GM23338 (cell line): ENCODE results near the gene GLUD2. TPM values are rescaled to one million over a fixed set of nuclear protein-coding genes. Genes with fewer than 3 reads are reported as not detected.

Experiments used
- ATAC-seq: fragments of 200-7000 bp; cut with Tn5 transposase; 3 replicates; pipeline ENCODE4 v1.9.1; 2020
- DNase-seq: peaks from one replicate; pipeline ENCODE4 v3.0.0-alpha.2; 2015; ENCODE audit warnings: low spot score
- H2AFZ ChIP-seq: fragments of 200-600 bp; sonication (generic); 2 replicates; pipeline ENCODE4 v1.8.0; 2016; ENCODE audit warnings: antibody characterized with exemption, mild to moderate bottlenecking, moderate library complexity
- H3F3A ChIP-seq: fragments of 200-600 bp; sonication (generic); replicated peaks from 2 replicates; pipeline ENCODE4 v1.8.0; 2017; ENCODE audit warnings: antibody characterized with exemption, mixed run types, low read depth
- H3K27ac ChIP-seq: fragments of 200-600 bp; sonication (generic); 2 replicates; pipeline ENCODE4 v1.6.1; 2016; ENCODE audit warnings: low read depth
- H3K27me3 ChIP-seq: fragments of 200-600 bp; sonication (generic); 2 replicates; pipeline ENCODE4 v1.8.0; 2016; ENCODE audit warnings: mild to moderate bottlenecking, mixed run types, moderate library complexity; ENCODE audit not compliant: insufficient read depth
- H3K36me3 ChIP-seq: fragments of 200-600 bp; sonication (generic); 2 replicates; pipeline ENCODE4 v1.8.0; 2016; ENCODE audit warnings: mild to moderate bottlenecking; ENCODE audit not compliant: insufficient read depth
- H3K4me1 ChIP-seq: fragments of 200-600 bp; sonication (generic); 2 replicates; pipeline ENCODE4 v1.8.0; 2016; ENCODE audit warnings: mild to moderate bottlenecking, moderate library complexity; ENCODE audit not compliant: insufficient read depth
- H3K4me2 ChIP-seq: fragments of 200-600 bp; sonication (generic); 2 replicates; pipeline ENCODE4 v1.7.1; 2017; ENCODE audit warnings: mixed run types
- H3K4me3 ChIP-seq: fragments of 200-600 bp; sonication (generic); 2 replicates; pipeline ENCODE4 v1.6.1; 2016; ENCODE audit warnings: mixed run types
- H3K79me2 ChIP-seq: fragments of 200-600 bp; sonication (generic); replicated peaks from 2 replicates; pipeline ENCODE4 v1.8.0; 2017; ENCODE audit warnings: mild to moderate bottlenecking; ENCODE audit not compliant: insufficient read depth
- H3K9me2 ChIP-seq: fragments of 200-600 bp; sonication (generic); 2 replicates; pipeline ENCODE4 v1.8.0; 2017; ENCODE audit not compliant: insufficient read depth
- H4K20me1 ChIP-seq: fragments of 200-600 bp; sonication (generic); replicated peaks from 2 replicates; pipeline ENCODE4 v1.8.0; 2017; ENCODE audit warnings: mild to moderate bottlenecking; ENCODE audit not compliant: insufficient read depth
- H3K27ac Mint-ChIP-seq: 2 replicates; pipeline ENCODE4 v1.8.0; 2020; ENCODE audit warnings: inconsistent platforms, mild to moderate bottlenecking, moderate library complexity, mixed read lengths
- H3K27me3 Mint-ChIP-seq: 3 replicates; pipeline ENCODE4 v1.8.0; 2022; ENCODE audit warnings: low read depth, mild to moderate bottlenecking, moderate library complexity, mixed read lengths, inconsistent platforms; ENCODE audit not compliant: insufficient read depth, poor library complexity
- H3K36me3 Mint-ChIP-seq: 3 replicates; pipeline ENCODE4 v1.8.0; 2021; ENCODE audit warnings: low read depth, mild to moderate bottlenecking, inconsistent platforms, moderate library complexity, mixed read lengths
- H3K4me1 Mint-ChIP-seq: 3 replicates; pipeline ENCODE4 v1.8.0; 2020; ENCODE audit warnings: mild to moderate bottlenecking, inconsistent platforms, mixed read lengths
- H3K4me3 Mint-ChIP-seq: 3 replicates; pipeline ENCODE4 v1.8.0; 2021; ENCODE audit warnings: moderate library complexity, mild to moderate bottlenecking, inconsistent platforms, mixed read lengths
- H3K9me3 Mint-ChIP-seq: 3 replicates; pipeline ENCODE4 v1.8.0; 2020; ENCODE audit warnings: moderate library complexity, mild to moderate bottlenecking, inconsistent platforms, mixed read lengths
- CREB1 ChIP-seq: fragments of 250-450 bp; sonication (Bioruptor Pico); IDR thresholded peaks from 2 replicates; pipeline ENCODE4 v1.5.0; 2020; ENCODE audit warnings: low read depth, mild to moderate bottlenecking, moderate library complexity
- EZH2 ChIP-seq: fragments of 200-600 bp; sonication (generic); IDR thresholded peaks from one replicate; pipeline ENCODE4 v1.8.0; 2017; ENCODE audit warnings: antibody characterized with exemption, mild to moderate bottlenecking, low read depth; ENCODE audit not compliant: unreplicated experiment
- EZH2phosphoT487 ChIP-seq: fragments of 200-600 bp; sonication (generic); IDR thresholded peaks from one replicate; pipeline ENCODE4 v1.8.1; 2018; ENCODE audit warnings: antibody characterized with exemption; ENCODE audit not compliant: unreplicated experiment
- JUNB ChIP-seq: IDR thresholded peaks from one replicate; pipeline ENCODE4 v1.6.1; 2016; ENCODE audit warnings: antibody characterized with exemption; ENCODE audit not compliant: unreplicated experiment
- NANOG ChIP-seq: IDR thresholded peaks from 2 replicates; pipeline ENCODE4 v1.6.1; 2016; ENCODE audit warnings: antibody characterized with exemption, borderline replicate concordance
- POLR2AphosphoS5 ChIP-seq: IDR thresholded peaks from 2 replicates; pipeline ENCODE4 v1.6.1; 2016; ENCODE audit warnings: antibody characterized with exemption, low read depth
- REST ChIP-seq: IDR thresholded peaks from one replicate; pipeline ENCODE4 v1.6.1; 2018; ENCODE audit warnings: antibody characterized with exemption; ENCODE audit not compliant: unreplicated experiment
- STAT1 ChIP-seq: IDR thresholded peaks from one replicate; pipeline ENCODE4 v1.6.1; 2016; ENCODE audit warnings: antibody characterized with exemption; ENCODE audit not compliant: unreplicated experiment
- ZNF114 ChIP-seq: fragments of 250-450 bp; sonication (Bioruptor Pico); IDR thresholded peaks from 2 replicates; pipeline ENCODE4 v1.5.0; 2020; ENCODE audit warnings: mild to moderate bottlenecking, moderate library complexity
- ZNF331 ChIP-seq: fragments of 250-450 bp; sonication (Bioruptor Pico); IDR thresholded peaks from 2 replicates; pipeline ENCODE4 v1.5.0; 2020; ENCODE audit warnings: low read depth, mild to moderate bottlenecking, moderate library complexity
- polyA plus RNA-seq: library from polyadenylated mRNA; unstranded; fragments of >200 nt; fragmentation: Nextera tagmentation; extraction: Ambion mirVana; gene quantifications from 2 replicates; pipeline ENCODE4 v1.2.1, GENCODE V29; 2016
- total RNA-seq: library from RNA; depleted of rRNA; stranded (reverse); fragments of >200 nt; shearing (Covaris generic); gene quantifications from 2 replicates; pipeline ENCODE4 v1.2.3, GENCODE V29; 2014
- TF ChIP-seq, protein P1 (sequence below): IDR thresholded peaks from 2 replicates; pipeline ENCODE4 v1.6.1; 2016; ENCODE audit warnings: antibody characterized with exemption
- TF ChIP-seq, protein P2 (sequence below): fragments of 250-450 bp; sonication (Bioruptor Pico); IDR thresholded peaks from 2 replicates; pipeline ENCODE4 v1.5.0; 2020; ENCODE audit warnings: mild to moderate bottlenecking, moderate library complexity
- TF ChIP-seq, protein P3 (sequence below), 2 experiments: fragments of 200-600 bp in 1 of 2; sonication (generic) in 1 of 2; conservative IDR thresholded peaks; 2 replicates each; pipeline versions ENCODE4 v1.5.1 to v1.6.1; 2016 to 2017; ENCODE audit warnings: antibody characterized with exemption in 2 of 2, low read depth in 2 of 2, mild to moderate bottlenecking in 2 of 2, moderate library complexity in 1 of 2

Gene GLUD2
- total and polyA plus RNA-seq, 2 experiments from 2014 or later = 0.16 to 1.5 TPM

GRCh38 chrX:121028419-121028818 is 19.0 kb upstream of the GLUD2 start:
- H3K4me1 Mint-ChIP-seq = no peaks in the 10 kb centered on the region
- no peak overlapping the region for H3K4me3 ChIP-seq
- H3K27ac ChIP-seq = no peak overlapping the region
- H3K36me3 Mint-ChIP-seq = no peaks in the 10 kb centered on the region
- H3K4me2 ChIP-seq = no peak overlapping the region
- ATAC-seq = no peak
- peaks cover 4% of the 10 kb centered on the region for H3K27me3 Mint-ChIP-seq
- TF ChIP-seq ZNF114 (CRISPR knock-in tag) (no peak), POLR2AphosphoS5 (no peak), ZNF331 (CRISPR knock-in tag) (no peak), NANOG (no peak), JUNB (no peak), REST (no peak), CREB1 (CRISPR knock-in tag) (no peak), EZH2phosphoT487 (no peak), EZH2 (no peak), STAT1 (no peak)
- TF ChIP-seq, protein P1, sequence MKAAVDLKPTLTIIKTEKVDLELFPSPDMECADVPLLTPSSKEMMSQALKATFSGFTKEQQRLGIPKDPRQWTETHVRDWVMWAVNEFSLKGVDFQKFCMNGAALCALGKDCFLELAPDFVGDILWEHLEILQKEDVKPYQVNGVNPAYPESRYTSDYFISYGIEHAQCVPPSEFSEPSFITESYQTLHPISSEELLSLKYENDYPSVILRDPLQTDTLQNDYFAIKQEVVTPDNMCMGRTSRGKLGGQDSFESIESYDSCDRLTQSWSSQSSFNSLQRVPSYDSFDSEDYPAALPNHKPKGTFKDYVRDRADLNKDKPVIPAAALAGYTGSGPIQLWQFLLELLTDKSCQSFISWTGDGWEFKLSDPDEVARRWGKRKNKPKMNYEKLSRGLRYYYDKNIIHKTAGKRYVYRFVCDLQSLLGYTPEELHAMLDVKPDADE = no peak
- TF ChIP-seq, protein P2, sequence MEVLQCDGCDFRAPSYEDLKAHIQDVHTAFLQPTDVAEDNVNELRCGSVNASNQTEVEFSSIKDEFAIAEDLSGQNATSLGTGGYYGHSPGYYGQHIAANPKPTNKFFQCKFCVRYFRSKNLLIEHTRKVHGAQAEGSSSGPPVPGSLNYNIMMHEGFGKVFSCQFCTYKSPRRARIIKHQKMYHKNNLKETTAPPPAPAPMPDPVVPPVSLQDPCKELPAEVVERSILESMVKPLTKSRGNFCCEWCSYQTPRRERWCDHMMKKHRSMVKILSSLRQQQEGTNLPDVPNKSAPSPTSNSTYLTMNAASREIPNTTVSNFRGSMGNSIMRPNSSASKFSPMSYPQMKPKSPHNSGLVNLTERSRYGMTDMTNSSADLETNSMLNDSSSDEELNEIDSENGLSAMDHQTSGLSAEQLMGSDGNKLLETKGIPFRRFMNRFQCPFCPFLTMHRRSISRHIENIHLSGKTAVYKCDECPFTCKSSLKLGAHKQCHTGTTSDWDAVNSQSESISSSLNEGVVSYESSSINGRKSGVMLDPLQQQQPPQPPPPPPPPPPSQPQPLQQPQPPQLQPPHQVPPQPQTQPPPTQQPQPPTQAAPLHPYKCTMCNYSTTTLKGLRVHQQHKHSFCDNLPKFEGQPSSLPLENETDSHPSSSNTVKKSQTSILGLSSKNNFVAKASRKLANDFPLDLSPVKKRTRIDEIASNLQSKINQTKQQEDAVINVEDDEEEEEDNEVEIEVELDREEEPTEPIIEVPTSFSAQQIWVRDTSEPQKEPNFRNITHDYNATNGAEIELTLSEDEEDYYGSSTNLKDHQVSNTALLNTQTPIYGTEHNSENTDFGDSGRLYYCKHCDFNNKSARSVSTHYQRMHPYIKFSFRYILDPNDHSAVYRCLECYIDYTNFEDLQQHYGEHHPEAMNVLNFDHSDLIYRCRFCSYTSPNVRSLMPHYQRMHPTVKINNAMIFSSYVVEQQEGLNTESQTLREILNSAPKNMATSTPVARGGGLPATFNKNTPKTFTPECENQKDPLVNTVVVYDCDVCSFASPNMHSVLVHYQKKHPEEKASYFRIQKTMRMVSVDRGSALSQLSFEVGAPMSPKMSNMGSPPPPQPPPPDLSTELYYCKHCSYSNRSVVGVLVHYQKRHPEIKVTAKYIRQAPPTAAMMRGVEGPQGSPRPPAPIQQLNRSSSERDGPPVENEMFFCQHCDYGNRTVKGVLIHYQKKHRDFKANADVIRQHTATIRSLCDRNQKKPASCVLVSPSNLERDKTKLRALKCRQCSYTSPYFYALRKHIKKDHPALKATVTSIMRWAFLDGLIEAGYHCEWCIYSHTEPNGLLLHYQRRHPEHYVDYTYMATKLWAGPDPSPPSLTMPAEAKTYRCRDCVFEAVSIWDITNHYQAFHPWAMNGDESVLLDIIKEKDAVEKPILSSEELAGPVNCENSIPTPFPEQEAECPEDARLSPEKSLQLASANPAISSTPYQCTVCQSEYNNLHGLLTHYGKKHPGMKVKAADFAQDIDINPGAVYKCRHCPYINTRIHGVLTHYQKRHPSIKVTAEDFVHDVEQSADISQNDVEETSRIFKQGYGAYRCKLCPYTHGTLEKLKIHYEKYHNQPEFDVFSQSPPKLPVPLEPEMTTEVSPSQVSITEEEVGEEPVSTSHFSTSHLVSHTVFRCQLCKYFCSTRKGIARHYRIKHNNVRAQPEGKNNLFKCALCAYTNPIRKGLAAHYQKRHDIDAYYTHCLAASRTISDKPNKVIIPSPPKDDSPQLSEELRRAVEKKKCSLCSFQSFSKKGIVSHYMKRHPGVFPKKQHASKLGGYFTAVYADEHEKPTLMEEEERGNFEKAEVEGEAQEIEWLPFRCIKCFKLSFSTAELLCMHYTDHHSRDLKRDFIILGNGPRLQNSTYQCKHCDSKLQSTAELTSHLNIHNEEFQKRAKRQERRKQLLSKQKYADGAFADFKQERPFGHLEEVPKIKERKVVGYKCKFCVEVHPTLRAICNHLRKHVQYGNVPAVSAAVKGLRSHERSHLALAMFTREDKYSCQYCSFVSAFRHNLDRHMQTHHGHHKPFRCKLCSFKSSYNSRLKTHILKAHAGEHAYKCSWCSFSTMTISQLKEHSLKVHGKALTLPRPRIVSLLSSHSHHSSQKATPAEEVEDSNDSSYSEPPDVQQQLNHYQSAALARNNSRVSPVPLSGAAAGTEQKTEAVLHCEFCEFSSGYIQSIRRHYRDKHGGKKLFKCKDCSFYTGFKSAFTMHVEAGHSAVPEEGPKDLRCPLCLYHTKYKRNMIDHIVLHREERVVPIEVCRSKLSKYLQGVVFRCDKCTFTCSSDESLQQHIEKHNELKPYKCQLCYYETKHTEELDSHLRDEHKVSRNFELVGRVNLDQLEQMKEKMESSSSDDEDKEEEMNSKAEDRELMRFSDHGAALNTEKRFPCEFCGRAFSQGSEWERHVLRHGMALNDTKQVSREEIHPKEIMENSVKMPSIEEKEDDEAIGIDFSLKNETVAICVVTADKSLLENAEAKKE (CRISPR knock-in tag) = no peak
- TF ChIP-seq, protein P3, sequence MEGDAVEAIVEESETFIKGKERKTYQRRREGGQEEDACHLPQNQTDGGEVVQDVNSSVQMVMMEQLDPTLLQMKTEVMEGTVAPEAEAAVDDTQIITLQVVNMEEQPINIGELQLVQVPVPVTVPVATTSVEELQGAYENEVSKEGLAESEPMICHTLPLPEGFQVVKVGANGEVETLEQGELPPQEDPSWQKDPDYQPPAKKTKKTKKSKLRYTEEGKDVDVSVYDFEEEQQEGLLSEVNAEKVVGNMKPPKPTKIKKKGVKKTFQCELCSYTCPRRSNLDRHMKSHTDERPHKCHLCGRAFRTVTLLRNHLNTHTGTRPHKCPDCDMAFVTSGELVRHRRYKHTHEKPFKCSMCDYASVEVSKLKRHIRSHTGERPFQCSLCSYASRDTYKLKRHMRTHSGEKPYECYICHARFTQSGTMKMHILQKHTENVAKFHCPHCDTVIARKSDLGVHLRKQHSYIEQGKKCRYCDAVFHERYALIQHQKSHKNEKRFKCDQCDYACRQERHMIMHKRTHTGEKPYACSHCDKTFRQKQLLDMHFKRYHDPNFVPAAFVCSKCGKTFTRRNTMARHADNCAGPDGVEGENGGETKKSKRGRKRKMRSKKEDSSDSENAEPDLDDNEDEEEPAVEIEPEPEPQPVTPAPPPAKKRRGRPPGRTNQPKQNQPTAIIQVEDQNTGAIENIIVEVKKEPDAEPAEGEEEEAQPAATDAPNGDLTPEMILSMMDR (conservative IDR thresholded peaks at IDR 0.05; ENCODE audit: low read depth in 2 of 2) = no peak
- H3K9me3 Mint-ChIP-seq = no peaks in the 10 kb centered on the region
- no peaks in the 10 kb centered on the region for H3K79me2 ChIP-seq
- H4K20me1 ChIP-seq = no peaks in the 10 kb centered on the region
- H3F3A ChIP-seq = no peaks in the 10 kb centered on the region
- H3K4me1 ChIP-seq = no peaks in the 10 kb centered on the region
- H3K27ac Mint-ChIP-seq = no peak overlapping the region
- no peak overlapping the region for H2AFZ ChIP-seq
- no peaks in the 10 kb centered on the region for H3K9me2 ChIP-seq
- no peaks in the 10 kb centered on the region for H3K36me3 ChIP-seq
- DNase-seq = no peak
- no peak overlapping the region for H3K4me3 Mint-ChIP-seq
- no peaks in the 10 kb centered on the region for H3K27me3 ChIP-seq
